Suprapubic skin (tissue), 4 donors: Measurements from ENCODE around the gene PHACTR1. TPM values are rescaled to one million over a fixed set of nuclear protein-coding genes. Genes with fewer than 3 reads are reported as not detected.

Experiments
- DNase-seq, 2 donors: peaks; one replicate each; pipeline ENCODE4 v3.0.0-alpha.2; 2019; ENCODE audit warnings: low spot score in 2 of 2
- H3K27ac ChIP-seq: fragments of 200-600 bp; sonication (generic); one replicate; pipeline ENCODE4 v1.5.1; 2019
- H3K27me3 ChIP-seq: fragments of 200-600 bp; sonication (generic); one replicate; pipeline ENCODE4 v1.5.1; 2019
- H3K36me3 ChIP-seq: fragments of 200-600 bp; sonication (generic); one replicate; pipeline ENCODE4 v1.5.1; 2019
- H3K4me1 ChIP-seq: fragments of 200-600 bp; sonication (generic); one replicate; pipeline ENCODE4 v1.5.1; 2019
- H3K4me3 ChIP-seq: fragments of 200-600 bp; sonication (generic); one replicate; pipeline ENCODE4 v1.5.1; 2019; ENCODE audit warnings: mild to moderate bottlenecking
- H3K9me3 ChIP-seq: fragments of 200-600 bp; sonication (generic); one replicate; pipeline ENCODE4 v1.5.1; 2019
- CTCF ChIP-seq, 2 donors: fragments of 200-600 bp in 1 of 2; fragments of 450-650 bp in 1 of 2; sonication (generic) in 1 of 2; IDR thresholded peaks; one replicate each; pipeline ENCODE4 v1.5.1; 2016 to 2019; ENCODE audit warnings: antibody characterized with exemption in 2 of 2, mild to moderate bottlenecking in 1 of 2, moderate library complexity in 1 of 2
- EP300 ChIP-seq: sonication (generic); formaldehyde crosslinking; IDR thresholded peaks from one replicate; pipeline ENCODE4 v1.6.1; 2017; ENCODE audit warnings: antibody characterized with exemption
- POLR2A ChIP-seq, 2 donors: fragments of 450-650 bp; IDR thresholded peaks; one replicate each; pipeline ENCODE4 v1.6.1; 2017; ENCODE audit warnings: antibody characterized with exemption in 2 of 2, mild to moderate bottlenecking in 2 of 2, moderate library complexity in 2 of 2
- POLR2AphosphoS5 ChIP-seq, 3 donors: sonication (generic); formaldehyde crosslinking; IDR thresholded peaks; one replicate each; pipeline ENCODE4 v1.6.1; 2017; ENCODE audit warnings: antibody characterized with exemption in 3 of 3
- WGBS: methylation state at CpG from one replicate; pipeline ENCODE4 v1.1.5; 2018; 5-methylcytosine and 5-hydroxymethylcytosine counted together
- total RNA-seq, 4 donors: library from RNA; depleted of rRNA; stranded (reverse); fragments of >200 nt; gene quantifications; one replicate each; pipeline ENCODE4 v1.1.0, GENCODE V29; 2016

Gene PHACTR1
- 1 to 10 TPM; 4.0 to 8.2 (median 6.4) TPM for total RNA-seq

DNA sequence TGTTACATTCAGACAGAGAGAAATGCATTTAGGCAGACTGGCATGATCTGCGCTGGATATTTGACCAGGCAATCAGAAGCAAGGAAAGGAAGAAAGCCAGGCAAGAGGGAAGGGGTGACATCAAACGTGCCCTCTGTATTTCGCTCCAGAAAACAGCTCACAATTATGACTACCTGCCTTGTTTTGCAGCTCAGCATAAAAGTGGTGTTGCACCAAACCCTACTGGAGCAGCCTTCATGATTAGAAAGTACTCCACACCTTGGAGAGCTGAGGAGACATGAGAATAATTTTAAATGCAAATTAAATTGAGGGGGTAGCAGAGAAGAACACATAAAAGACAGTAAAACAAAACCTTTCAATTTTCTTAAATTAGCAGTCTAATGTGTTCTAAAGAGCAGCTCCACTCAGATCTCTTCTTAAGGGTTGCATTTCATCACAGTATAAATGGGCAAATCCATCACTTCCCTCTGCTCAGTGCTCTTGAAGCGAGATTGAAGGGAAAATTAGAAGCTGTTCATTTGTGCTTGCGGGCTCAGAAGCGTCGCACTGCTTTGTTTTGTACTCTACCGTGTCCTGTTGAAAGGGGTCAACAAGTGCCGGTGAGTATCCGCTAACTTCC, at the start of gene PHACTR1:
Gene PHACTR1 (plus strand): TSS at position 470 of the 619 bp plus-strand sequence.
- no peaks in the 10 kb centered on the region for H3K9me3 ChIP-seq
- H3K27me3 ChIP-seq = peaks cover 70% of the 10 kb centered on the region
- no peaks in the 10 kb centered on the region for H3K36me3 ChIP-seq
- no peak within 1 kb of the TSS for H3K4me3 ChIP-seq
- no peaks in the 10 kb centered on the region for H3K4me1 ChIP-seq
- 72% methylated on average over 10 of the region's 10 CpGs for WGBS
- TF ChIP-seq EP300 (no peak), POLR2AphosphoS5 (IDR thresholded peaks at IDR 0.05) (no peak), POLR2A (IDR thresholded peaks at IDR 0.05) (no peak), CTCF (IDR thresholded peaks at IDR 0.05) (no peak)
- no peak within 1 kb of the TSS for H3K27ac ChIP-seq
- DNase-seq = no peak

GRCh38 chr6:12666886-12667285, 49.7 kb upstream of the PHACTR1 start:
- no peaks in the 10 kb centered on the region for H3K9me3 ChIP-seq
- H3K27me3 ChIP-seq = no peaks in the 10 kb centered on the region
- H3K27ac ChIP-seq = no peak overlapping the region
- H3K4me3 ChIP-seq = no peak overlapping the region
- H3K36me3 ChIP-seq = no peaks in the 10 kb centered on the region
- no peaks in the 10 kb centered on the region for H3K4me1 ChIP-seq
- TF ChIP-seq POLR2AphosphoS5 (IDR thresholded peaks at IDR 0.05) = no peak
- no peak for TF ChIP-seq EP300
- TF ChIP-seq CTCF (IDR thresholded peaks at IDR 0.05) = no peak
- TF ChIP-seq POLR2A (IDR thresholded peaks at IDR 0.05) = no peak
- DNase-seq = no peak
- 80% methylated on average over 1 of the region's 1 CpG for WGBS

DNA sequence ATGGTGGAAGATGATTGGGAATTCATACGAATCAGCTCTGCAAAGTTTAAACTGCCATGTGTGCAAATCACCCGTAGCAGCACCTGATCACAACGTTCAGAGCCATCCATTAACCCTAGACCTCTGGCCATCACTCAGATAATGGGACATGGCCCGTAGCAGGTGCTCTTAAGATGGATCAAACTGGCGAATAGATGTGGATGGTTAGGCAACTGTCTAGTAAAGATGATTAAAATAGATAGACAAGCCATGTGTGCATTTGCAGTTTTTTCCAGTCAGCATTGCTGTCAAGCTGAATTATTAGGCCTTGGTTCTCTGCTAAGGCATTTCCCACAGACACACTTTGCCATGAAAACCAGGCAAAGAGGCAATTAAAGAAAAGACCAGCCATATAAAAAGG, 40.6 kb upstream of the PHACTR1 start:
- Histone ChIP-seq H3K27ac (no peak overlapping the region), H3K4me1 (no peaks in the 10 kb centered on the region), H3K36me3 (no peaks in the 10 kb centered on the region), H3K4me3 (no peak overlapping the region), H3K27me3 (peaks cover 5% of the 10 kb centered on the region), H3K9me3 (no peaks in the 10 kb centered on the region)
- 78% methylated on average over 5 of the region's 5 CpGs for WGBS
- TF ChIP-seq EP300 (no peak), POLR2A (IDR thresholded peaks at IDR 0.05) (no peak), CTCF (IDR thresholded peaks at IDR 0.05) (no peak), POLR2AphosphoS5 (IDR thresholded peaks at IDR 0.05) (no peak)
- no peak for DNase-seq

GRCh38 chr6:12679341-12679740, 37.2 kb upstream of the PHACTR1 start:
- no peak overlapping the region for H3K27ac ChIP-seq
- no peak overlapping the region for H3K4me3 ChIP-seq
- TF ChIP-seq EP300 = no peak
- no peak for TF ChIP-seq POLR2A (IDR thresholded peaks at IDR 0.05)
- no peak for TF ChIP-seq CTCF (IDR thresholded peaks at IDR 0.05)
- no peak for TF ChIP-seq POLR2AphosphoS5 (IDR thresholded peaks at IDR 0.05)
- WGBS = 84% methylated on average over 3 of the region's 3 CpGs
- H3K9me3 ChIP-seq = no peaks in the 10 kb centered on the region
- DNase-seq = no peak
- no peaks in the 10 kb centered on the region for H3K36me3 ChIP-seq
- H3K4me1 ChIP-seq = no peaks in the 10 kb centered on the region
- peaks cover 5% of the 10 kb centered on the region for H3K27me3 ChIP-seq

DNA sequence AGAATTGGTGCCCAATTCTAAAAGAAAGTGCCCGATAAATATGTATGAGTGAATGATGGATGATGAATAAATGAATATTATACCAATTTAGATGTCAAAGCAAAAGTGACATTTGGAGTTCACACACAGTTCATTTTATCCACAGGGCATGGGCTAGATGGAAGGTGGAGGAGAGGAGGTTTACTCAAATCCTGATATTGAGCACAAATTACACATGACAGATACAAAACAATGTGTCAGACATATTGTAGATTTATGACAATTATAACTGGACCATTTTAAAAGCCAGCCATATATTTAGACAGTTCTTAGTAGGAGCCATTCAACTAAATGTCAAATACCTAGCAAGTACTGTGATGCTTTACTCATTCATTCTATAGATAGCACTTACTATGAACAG, 23.4 kb upstream of the PHACTR1 start:
- DNase-seq = no peak
- Histone ChIP-seq H3K36me3 (no peaks in the 10 kb centered on the region), H3K4me1 (no peaks in the 10 kb centered on the region), H3K9me3 (no peaks in the 10 kb centered on the region), H3K27me3 (no peaks in the 10 kb centered on the region), H3K27ac (no peak overlapping the region), H3K4me3 (no peak overlapping the region)
- WGBS = 94% methylated on average over 1 of the region's 1 CpG
- TF ChIP-seq EP300 (no peak), POLR2A (IDR thresholded peaks at IDR 0.05) (no peak), CTCF (IDR thresholded peaks at IDR 0.05) (no peak), POLR2AphosphoS5 (IDR thresholded peaks at IDR 0.05) (no peak)
